ENCODE data around the gene CYP51A1.
"Not testable (repeated sequence)": the region's sequence is repeated elsewhere in the genome, so short reads cannot be mapped to it uniquely, and the experiment has no call there.

The CYP51A1 gene

DNA sequence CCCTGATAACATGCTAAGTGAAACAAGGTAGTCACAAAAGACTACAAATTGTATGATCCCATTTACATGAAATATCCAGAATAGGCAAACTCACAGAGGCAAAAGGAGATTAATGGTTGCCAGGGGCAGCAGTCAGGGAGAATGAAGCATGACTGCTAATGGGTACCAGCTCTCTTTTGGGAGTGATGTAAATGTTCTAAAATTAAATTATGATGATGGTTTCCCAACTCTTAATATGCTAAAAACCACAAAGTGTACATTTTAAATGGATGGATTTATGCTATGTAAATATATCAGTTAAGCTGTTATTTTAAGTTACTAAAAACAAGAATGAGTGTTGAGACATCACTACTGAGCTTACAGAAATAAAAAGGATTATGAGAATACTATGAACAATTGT lies 12.6 kb downstream of the CYP51A1 start:
- no peak for DNase-seq

GRCh38 chr7:92119213-92119759 lies 15.0 kb downstream of the CYP51A1 start:
- no peak for DNase-seq

- no peak for DNase-seq
Measured at GRCh38 chr7:92116949-92117348, 17.3 kb downstream of the CYP51A1 start.

- DNase-seq, result no peak
Measured at GRCh38 chr7:92115821-92116220, 18.5 kb downstream of the CYP51A1 start.

- DNase-seq, result no peak
Measured at GRCh38 chr7:92110857-92111256, 23.4 kb downstream of the CYP51A1 start.

- no peak for DNase-seq
Measured at GRCh38 chr7:92108821-92109220, 25.5 kb downstream of the CYP51A1 start.

- not testable (repeated sequence) for DNase-seq
Measured at GRCh38 chr7:92102862-92103261, 31.4 kb downstream of the CYP51A1 start.

- DNase-seq, result no peak
Measured at GRCh38 chr7:92100534-92100933, 33.7 kb downstream of the CYP51A1 start.

GRCh38 chr7:92095380-92095779 lies 38.9 kb downstream of the CYP51A1 start:
- DNase-seq, result no peak

DNA sequence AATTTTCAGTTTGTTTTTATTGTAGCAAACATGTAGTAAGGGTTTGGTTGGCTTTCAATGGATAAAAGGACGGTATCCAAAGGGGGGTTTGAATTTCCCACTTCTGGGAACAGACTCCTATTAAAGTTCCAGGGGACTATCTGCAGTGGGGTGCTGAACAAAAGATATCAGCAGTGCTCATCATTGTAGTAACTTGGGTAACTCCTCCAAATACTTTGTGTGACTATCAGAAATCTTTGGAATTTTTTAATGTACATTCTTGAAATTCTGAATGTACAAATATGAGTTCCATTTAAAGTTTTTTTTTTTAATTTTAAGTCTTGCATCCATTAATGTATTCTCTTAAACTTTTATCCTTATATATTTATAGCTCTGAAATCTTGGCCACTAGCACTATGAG lies 42.1 kb downstream of the CYP51A1 start:
- DNase-seq, result no peak

DNA sequence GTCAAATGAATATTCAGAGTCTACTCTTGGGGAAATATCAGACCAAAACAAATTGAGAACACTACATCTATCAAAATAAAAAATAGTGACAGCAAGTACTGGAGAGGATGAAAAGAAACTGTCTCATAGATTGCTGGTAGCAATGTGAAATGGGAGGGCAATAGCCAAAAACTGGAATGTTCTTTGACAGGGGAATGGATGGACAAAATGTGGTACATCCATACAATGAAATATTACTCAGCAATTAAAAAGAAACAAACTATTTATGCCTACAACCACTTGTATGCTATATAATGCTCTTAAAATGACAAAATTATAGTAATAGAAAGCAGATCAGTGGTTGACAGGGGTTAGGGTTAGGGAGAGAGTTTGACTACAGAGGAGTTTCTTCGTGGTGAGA lies 46.0 kb downstream of the CYP51A1 start:
- DNase-seq, result no peak

DNA sequence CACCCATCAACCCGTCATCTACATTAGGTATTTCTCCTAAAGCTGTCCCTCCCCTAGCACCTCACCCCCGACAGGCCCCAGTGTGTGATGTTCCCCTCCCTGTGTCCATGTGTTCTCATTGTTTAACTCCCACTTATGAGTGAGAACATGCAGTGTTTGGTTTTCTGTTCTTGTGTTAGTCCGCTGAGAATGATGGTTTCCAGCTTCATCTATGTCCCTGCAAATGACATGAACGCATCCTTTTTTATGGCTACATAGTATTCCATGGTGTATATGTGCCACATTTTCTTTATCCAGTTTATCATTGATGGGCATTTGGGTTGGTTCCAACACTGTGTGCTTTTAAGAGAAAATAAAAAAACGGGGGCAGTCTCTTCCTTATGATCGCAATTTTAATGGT lies 50.4 kb downstream of the CYP51A1 start:
- not testable (repeated sequence) for DNase-seq

DNA sequence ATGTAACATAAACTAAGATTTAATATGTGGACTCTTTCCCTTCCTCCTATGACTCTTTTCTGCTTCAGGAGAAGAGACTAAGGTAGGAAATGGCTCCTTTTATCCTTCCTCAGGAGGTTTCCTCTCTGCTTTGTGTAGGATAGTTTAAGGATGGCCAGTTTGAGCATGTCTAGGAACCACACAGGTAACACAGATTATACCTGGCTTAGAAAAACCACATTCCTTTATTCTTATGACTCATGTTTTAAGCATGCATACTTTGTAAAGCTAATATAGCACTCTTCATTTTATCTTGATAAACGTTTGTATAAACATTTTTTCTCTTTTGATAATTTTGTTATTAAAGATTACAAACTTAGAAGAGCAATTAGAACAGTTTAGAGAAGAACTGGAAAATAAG lies 57.8 kb downstream of the CYP51A1 start:
- DNase-seq, result no peak

GRCh38 chr7:92075455-92076158 lies 58.7 kb downstream of the CYP51A1 start:
- DNase-seq, result no peak

- DNase-seq, result no peak
Measured at GRCh38 chr7:92072708-92073107, 61.6 kb downstream of the CYP51A1 start.

- no peak for DNase-seq
Measured at GRCh38 chr7:92072121-92072520, 62.2 kb downstream of the CYP51A1 start.

- DNase-seq, result no peak
Measured at GRCh38 chr7:92071032-92071431, 63.2 kb downstream of the CYP51A1 start.

GRCh38 chr7:92064438-92065029 lies 69.7 kb downstream of the CYP51A1 start:
- no peak for DNase-seq
